PFSK-1 (cell line): ENCODE results near the gene ACAP3.

ENCODE experiments used
- FOXP2 ChIP-seq: optimal IDR thresholded peaks from 2 replicates; pipeline ENCODE3; 2011; ENCODE audit warnings: borderline replicate concordance, control low read depth, inconsistent platforms; ENCODE audit not compliant: insufficient read depth; ENCODE audit errors: extremely low read length, extremely low read depth
- POLR2AphosphoS5 ChIP-seq: IDR thresholded peaks from 2 replicates; pipeline ENCODE4 v1.6.1; 2012; ENCODE audit warnings: low read depth, mild to moderate bottlenecking, control low read depth, low read length, moderate library complexity
- SIN3A ChIP-seq: IDR thresholded peaks from 2 replicates; pipeline ENCODE4 v1.6.1; 2012; ENCODE audit warnings: mild to moderate bottlenecking, low read length, moderate library complexity, borderline replicate concordance; ENCODE audit not compliant: insufficient read depth
- TAF1 ChIP-seq: IDR thresholded peaks from 2 replicates; pipeline ENCODE4 v1.6.1; 2012; ENCODE audit warnings: low read length, control low read depth, borderline replicate concordance; ENCODE audit not compliant: insufficient read depth
- TF ChIP-seq, protein P1 (sequence below), 2 experiments: IDR thresholded peaks; 2 replicates each; pipeline versions ENCODE4 v1.6.1 to v1.8.0; 2011 to 2012; ENCODE audit warnings: low read depth in 2 of 2, low read length in 2 of 2, control low read depth in 1 of 2, inconsistent platforms in 1 of 2, mild to moderate bottlenecking in 1 of 2, moderate library complexity in 1 of 2; ENCODE audit not compliant: insufficient read depth in 1 of 2

ACAP3 gene

DNA sequence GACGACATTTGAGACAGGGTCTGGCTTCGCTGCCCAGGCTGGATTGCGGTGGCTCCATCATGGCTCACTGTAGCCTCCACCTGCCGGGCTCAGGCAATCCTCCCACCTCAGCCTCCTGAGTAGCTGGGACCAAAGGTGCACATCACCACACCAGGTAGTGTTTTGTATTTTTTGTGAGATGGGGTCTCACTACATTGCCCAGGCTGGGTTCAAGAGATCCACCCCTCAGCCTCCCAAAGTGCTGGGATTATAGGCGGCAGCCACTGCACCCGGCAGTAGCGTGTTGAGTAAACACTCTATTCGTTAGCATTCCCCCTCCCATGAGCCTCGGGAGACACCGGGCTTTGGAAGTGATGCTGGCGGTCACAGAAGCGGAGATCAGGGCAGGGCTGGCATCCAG lies 54.4 kb downstream of the ACAP3 start:
- TF ChIP-seq TAF1 = no peak
- no peak for TF ChIP-seq SIN3A
- no peak for TF ChIP-seq FOXP2

DNA sequence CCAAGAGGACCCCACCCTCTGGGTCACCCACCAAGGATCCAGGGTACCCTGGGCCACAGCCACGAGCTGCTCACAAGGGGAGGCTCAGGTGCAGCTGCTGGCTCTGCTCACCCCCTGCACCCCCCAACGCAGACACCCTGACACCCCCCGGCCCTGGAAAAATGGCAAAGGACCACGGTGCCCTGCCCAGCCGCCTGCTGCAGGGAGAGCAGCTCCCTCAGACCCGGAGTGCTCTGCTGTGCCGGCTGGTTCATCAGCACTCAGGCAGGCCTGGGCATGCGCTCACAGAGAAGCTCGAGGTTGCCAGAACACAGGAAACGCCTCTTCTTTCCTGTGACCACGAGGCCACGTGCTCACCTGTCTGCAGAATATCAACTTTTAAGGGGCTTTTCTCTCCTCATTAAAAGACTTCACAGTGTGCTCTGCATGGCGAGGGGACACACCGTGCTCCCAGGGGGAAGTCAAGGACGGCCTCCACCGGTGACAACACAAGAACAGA lies 56.9 kb downstream of the ACAP3 start:
- TF ChIP-seq POLR2AphosphoS5 (no peak), FOXP2 (no peak), SIN3A (no peak), TAF1 (no peak)
- TF ChIP-seq, protein P1, sequence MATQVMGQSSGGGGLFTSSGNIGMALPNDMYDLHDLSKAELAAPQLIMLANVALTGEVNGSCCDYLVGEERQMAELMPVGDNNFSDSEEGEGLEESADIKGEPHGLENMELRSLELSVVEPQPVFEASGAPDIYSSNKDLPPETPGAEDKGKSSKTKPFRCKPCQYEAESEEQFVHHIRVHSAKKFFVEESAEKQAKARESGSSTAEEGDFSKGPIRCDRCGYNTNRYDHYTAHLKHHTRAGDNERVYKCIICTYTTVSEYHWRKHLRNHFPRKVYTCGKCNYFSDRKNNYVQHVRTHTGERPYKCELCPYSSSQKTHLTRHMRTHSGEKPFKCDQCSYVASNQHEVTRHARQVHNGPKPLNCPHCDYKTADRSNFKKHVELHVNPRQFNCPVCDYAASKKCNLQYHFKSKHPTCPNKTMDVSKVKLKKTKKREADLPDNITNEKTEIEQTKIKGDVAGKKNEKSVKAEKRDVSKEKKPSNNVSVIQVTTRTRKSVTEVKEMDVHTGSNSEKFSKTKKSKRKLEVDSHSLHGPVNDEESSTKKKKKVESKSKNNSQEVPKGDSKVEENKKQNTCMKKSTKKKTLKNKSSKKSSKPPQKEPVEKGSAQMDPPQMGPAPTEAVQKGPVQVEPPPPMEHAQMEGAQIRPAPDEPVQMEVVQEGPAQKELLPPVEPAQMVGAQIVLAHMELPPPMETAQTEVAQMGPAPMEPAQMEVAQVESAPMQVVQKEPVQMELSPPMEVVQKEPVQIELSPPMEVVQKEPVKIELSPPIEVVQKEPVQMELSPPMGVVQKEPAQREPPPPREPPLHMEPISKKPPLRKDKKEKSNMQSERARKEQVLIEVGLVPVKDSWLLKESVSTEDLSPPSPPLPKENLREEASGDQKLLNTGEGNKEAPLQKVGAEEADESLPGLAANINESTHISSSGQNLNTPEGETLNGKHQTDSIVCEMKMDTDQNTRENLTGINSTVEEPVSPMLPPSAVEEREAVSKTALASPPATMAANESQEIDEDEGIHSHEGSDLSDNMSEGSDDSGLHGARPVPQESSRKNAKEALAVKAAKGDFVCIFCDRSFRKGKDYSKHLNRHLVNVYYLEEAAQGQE (IDR thresholded peaks at IDR 0.05; ENCODE audit: insufficient read depth in 1 of 2, low read depth in 2 of 2, low read length in 2 of 2) = no peak

DNA sequence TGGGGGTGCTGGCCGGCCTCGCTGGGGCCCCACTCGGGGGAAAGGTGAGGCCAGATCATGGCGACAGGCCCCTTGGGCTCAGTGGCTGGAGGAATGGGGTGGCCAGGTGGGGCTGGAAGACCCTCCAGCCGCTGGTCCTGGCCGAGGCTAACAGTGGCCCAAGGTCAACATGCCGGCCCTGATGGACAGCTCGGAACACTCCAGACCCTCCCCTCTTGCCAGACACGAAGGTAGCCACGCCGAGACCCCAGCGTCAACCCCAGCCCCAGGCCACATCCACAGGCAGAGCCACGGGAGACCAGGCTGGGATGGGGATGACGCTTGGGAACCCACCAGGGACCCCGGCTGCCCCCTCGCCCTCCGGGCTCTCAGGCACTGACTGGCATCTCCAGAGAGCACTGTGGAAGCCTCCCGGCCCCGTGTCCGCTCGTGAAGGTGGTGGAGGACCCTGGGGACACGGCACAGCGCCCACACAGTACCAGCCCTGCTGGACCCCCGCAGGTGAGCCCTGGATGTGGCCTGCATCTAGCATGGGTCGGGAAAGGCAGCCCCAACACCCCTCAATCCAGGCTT lies 60.3 kb downstream of the ACAP3 start:
- TF ChIP-seq, protein P1 (IDR thresholded peaks at IDR 0.05; ENCODE audit: insufficient read depth in 1 of 2, low read depth in 2 of 2, low read length in 2 of 2) = no peak
- no peak for TF ChIP-seq SIN3A
- TF ChIP-seq TAF1 = no peak

DNA sequence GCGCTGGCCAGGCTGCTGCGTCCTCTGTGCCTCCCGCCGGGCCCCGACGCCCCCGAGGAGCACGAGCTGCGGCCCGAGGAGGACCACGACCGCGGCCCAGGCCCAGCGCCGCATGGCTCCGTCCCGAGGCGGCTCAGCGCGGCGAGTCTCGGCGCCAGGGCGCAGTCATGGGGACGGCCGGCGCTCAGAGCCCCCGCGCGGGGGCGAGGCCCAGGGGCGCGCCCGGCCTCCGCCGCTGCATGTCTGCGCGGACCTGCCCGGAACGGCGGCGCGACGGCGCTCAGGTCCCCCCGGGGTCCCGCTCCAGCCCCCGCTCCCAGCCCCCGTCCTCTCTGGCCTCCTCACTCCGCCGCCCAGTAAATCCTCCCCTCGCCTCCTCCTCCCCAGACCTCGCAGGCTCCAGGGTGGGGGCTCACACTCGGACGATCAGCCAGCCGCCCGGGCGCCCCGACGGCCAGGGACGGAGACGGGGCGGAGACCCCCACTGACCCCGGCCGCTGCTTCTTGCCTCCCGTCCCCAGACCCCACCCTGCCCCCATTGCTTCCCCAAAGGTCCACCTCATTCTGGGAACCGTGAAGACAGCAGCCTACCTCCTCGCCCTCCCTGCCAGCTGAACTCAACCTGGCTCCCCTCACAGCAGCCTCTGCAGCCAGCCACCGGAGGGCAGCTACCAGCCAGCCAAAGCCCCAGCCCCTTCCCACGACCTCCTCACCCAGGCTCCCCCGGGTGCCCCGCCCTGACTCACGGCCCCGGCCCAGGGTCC lies 61.0 kb downstream of the ACAP3 start, which contains the start of gene C1QTNF12:
Gene C1QTNF12 (minus strand): TSS at position 146 of the 764 bp plus-strand sequence. CDS start 32 bp downstream, at position 114.
- TF ChIP-seq TAF1 (no peak), SIN3A (no peak), POLR2AphosphoS5 (no peak), FOXP2 (no peak)
- TF ChIP-seq, protein P1 (IDR thresholded peaks at IDR 0.05; ENCODE audit: insufficient read depth in 1 of 2, low read depth in 2 of 2, low read length in 2 of 2) = no peak

DNA sequence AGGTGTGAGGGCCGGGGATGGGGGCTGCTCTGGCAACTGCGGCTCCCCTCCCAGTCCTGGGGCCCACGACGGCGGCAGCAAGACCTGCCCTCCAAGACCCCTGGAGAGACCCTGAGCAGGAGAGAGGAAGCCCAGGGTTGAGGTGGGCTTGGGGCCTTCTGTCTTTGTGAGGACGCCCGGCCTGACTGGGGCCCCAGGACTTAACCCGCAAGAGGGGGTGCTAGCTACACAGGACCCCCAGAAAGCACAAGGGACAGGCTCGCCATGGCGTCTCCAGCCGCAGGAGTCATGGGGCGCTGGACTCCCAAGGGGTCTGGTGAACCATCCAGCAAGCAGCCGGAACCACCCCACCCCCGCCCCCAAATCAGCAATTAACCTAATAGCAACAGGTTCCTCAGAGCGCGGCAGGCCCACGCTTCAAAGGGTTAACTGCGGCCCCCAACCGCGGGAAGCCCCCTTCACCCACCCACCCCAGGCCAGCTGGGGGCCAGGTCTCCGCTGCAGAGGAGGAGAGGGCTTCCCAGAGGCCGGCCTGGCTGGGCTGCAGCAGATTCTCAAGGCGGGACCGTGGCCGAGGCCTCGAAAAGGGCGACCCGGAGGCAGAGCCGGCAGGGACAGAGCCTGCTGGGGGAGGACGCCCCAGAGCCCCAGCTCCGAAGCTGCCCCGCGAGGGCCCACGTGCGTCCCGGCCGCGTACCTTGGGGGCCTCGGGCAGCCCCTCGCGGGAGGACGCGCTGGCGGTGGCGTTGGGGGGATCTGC lies 61.7 kb downstream of the ACAP3 start:
- TF ChIP-seq FOXP2 = no peak
- TF ChIP-seq SIN3A = no peak
- TF ChIP-seq, protein P1 (IDR thresholded peaks at IDR 0.05; ENCODE audit: insufficient read depth in 1 of 2, low read depth in 2 of 2, low read length in 2 of 2) = no peak
- no peak for TF ChIP-seq TAF1
- no peak for TF ChIP-seq POLR2AphosphoS5
